ENCODE results near the gene GRK6.
A peak's percentile ranks its signal among the peaks of the same experiment; 100 is the strongest.

Gene GRK6

DNA sequence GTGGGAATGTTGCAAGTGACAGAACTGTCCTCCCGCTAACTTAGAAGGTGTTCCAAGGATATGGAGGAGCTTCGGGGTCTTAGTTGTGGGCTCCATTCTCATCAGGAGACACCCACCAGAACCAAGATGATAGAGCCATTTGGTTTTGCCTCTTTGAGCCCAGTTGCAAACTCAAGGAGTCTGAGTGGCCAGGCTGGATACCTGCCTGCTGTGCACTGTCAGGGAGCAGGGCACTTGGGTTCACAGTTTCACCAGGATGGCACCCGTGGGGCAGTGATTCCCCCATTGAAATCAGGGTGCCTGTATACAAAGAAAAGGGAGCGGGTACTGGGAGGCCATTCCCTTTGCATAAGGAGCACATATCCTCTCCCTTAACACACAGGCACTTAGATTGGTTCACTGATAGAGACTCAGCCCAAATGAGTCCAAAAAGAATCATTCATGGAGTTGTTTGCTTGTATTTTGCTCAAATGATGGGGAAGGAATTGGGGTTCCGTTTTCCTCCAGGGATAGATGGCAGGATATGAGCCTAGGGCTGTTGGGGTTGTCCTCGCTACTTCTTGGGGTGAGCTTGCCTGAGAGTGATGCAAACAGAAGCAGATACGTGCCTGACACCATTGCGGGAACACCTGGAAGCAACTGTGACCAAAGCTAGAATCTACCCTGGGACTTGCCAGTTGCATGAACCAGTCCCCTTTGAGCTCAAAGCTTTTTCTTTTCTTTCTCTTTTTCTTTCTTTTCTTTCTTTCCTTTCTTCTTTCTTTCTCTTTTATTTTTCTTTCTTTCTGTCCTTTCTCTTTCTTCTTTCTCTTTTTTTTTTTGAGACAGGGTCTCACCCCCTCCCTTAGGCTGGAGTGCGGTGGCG lies 18.8 kb downstream of the GRK6 start:
- Histone ChIP-seq H3K4me1 (ENCODE audit: control insufficient read depth, insufficient read depth, low read length) (peaks cover 21% of the 10 kb centered on the region), H3K9ac (ENCODE audit: low read depth, low read length) (no peak overlapping the region), H3K36me3 (ENCODE audit: insufficient read depth, low read length) (peaks cover 6% of the 10 kb centered on the region), H3K4me2 (ENCODE audit: low read length) (peak overlapping the region; percentile 90), H3K4me3 (ENCODE audit: low read length) (no peak overlapping the region), H3K27me3 (ENCODE audit: control insufficient read depth, insufficient read depth, low read length) (no peaks in the 10 kb centered on the region), H3K9me3 (replicated peaks; ENCODE audit: low read length) (no peaks in the 10 kb centered on the region)

DNA sequence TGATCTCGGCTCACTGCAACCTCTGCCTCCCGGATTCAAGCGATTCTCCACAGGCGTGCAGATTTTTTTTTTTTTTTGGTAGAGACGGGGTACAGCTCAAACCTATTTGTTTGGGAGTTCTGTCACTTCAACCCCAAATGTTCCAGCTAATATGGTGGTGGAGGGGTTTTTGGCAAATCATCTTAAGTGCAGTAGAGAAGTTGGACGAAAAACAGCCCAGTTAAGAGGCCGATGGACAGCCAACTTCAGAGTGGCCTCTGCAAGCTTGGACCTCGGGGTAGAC lies 19.4 kb downstream of the GRK6 start:
- Histone ChIP-seq H3K4me3 (ENCODE audit: low read length) (peak overlapping the region; percentile 82), H3K9me3 (replicated peaks; ENCODE audit: low read length) (no peaks in the 10 kb centered on the region), H3K4me2 (ENCODE audit: low read length) (peak overlapping the region; percentile 90), H3K4me1 (ENCODE audit: control insufficient read depth, insufficient read depth, low read length) (peaks cover 21% of the 10 kb centered on the region), H3K9ac (ENCODE audit: low read depth, low read length) (peak overlapping the region; percentile 81), H3K36me3 (ENCODE audit: insufficient read depth, low read length) (peaks cover 9% of the 10 kb centered on the region), H3K27me3 (ENCODE audit: control insufficient read depth, insufficient read depth, low read length) (no peaks in the 10 kb centered on the region)

GRCh38 chr5:177446200-177447065 lies 20.0 kb downstream of the GRK6 start, which contains the start of gene PRR7:
PRR7 (plus strand) TSS chr5:177446814; CDS start chr5:177455068, 8,254 bp downstream.
- H3K36me3 ChIP-seq (ENCODE audit: insufficient read depth, low read length) = peaks cover 12% of the 10 kb centered on the region
- H3K4me3 ChIP-seq (ENCODE audit: low read length) = peak within 1 kb of the TSS; percentile 82
- H3K27me3 ChIP-seq (ENCODE audit: control insufficient read depth, insufficient read depth, low read length) = no peaks in the 10 kb centered on the region
- peaks cover 21% of the 10 kb centered on the region for H3K4me1 ChIP-seq (ENCODE audit: control insufficient read depth, insufficient read depth, low read length)
- H3K4me2 ChIP-seq (ENCODE audit: low read length) = peak within 1 kb of the TSS; percentile 90
- H3K9ac ChIP-seq (ENCODE audit: low read depth, low read length) = peak within 1 kb of the TSS; percentile 81
- H3K9me3 ChIP-seq (replicated peaks; ENCODE audit: low read length) = no peaks in the 10 kb centered on the region

DNA sequence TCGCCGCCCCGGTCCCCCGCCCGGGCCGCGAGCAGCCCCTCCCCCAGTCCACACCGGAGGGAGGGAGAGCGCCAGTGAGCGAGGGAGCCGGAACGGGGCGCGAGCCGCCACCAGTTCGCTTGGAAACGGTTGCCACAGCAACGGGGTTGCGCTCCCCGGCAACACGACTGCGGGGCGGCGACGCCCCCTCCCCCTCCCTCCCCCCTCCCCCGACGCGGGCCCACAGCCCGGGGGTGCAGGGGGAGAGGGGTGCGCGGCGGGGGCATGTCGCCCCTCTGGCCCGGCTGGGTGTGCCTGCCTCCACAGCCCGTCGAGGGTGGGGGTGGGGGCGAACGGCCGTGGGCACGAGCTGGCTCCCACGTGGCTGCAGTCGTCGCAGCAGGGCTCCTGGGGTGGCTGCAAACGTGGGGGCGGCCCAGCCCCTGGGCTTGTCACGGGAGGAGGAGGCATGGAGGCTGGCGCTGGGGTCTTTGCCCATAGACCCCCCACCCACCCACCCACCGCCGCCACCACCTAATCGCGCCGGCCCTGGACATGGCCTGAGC lies 20.7 kb downstream of the GRK6 start:
- H3K27me3 ChIP-seq (ENCODE audit: control insufficient read depth, insufficient read depth, low read length) = no peaks in the 10 kb centered on the region
- peak overlapping the region; percentile 81 for H3K9ac ChIP-seq (ENCODE audit: low read depth, low read length)
- H3K9me3 ChIP-seq (replicated peaks; ENCODE audit: low read length) = no peaks in the 10 kb centered on the region
- peak overlapping the region; percentile 82 for H3K4me3 ChIP-seq (ENCODE audit: low read length)
- peak overlapping the region; percentile 90 for H3K4me2 ChIP-seq (ENCODE audit: low read length)
- peaks cover 10% of the 10 kb centered on the region for H3K36me3 ChIP-seq (ENCODE audit: insufficient read depth, low read length)
- peaks cover 21% of the 10 kb centered on the region for H3K4me1 ChIP-seq (ENCODE audit: control insufficient read depth, insufficient read depth, low read length)

- peak overlapping the region; percentile 82 for H3K4me3 ChIP-seq (ENCODE audit: low read length)
- H3K4me2 ChIP-seq (ENCODE audit: low read length) = peak overlapping the region; percentile 90
- H3K9me3 ChIP-seq (replicated peaks; ENCODE audit: low read length) = no peaks in the 10 kb centered on the region
- peaks cover 6% of the 10 kb centered on the region for H3K36me3 ChIP-seq (ENCODE audit: insufficient read depth, low read length)
- H3K27me3 ChIP-seq (ENCODE audit: control insufficient read depth, insufficient read depth, low read length) = no peaks in the 10 kb centered on the region
- H3K9ac ChIP-seq (ENCODE audit: low read depth, low read length) = peak overlapping the region; percentile 71
- peaks cover 21% of the 10 kb centered on the region for H3K4me1 ChIP-seq (ENCODE audit: control insufficient read depth, insufficient read depth, low read length)
These were observed 21.3 kb downstream of the GRK6 start for GRCh38 chr5:177447611-177448243.

DNA sequence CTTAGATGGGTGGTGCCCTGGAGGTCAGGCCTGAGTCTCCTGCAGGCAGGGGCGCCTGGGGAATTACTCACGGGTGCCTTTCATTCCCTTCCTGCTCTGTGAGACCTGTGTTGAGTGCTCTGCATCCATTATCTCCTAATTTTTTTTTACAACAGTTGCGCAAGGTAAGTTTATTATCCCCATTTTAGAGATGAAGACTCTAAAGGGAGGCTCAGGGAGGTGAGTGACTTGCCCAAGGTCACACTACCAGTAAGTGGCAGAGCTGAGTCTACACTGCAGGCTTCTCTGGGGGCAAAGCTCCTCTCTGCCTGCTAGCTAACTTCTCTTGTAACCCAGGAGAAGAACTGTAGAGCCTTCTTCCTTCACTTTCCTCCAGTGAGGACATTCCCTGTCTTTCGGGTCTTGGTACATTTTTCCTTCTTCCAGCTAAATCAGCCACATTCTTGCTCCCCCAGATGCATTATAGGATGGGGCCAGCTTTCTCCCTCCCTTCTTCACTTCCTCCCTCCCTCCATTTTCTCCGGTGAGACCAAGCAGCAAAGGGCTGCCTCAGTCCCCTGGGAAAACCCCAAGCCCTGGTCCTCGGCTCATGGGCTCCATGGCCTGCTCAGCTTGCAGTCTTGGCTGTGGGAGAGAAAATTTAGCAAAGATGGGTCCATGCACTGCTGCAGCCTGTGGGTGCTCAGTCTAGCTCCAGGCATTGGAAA lies 21.9 kb downstream of the GRK6 start:
- peaks cover 21% of the 10 kb centered on the region for H3K4me1 ChIP-seq (ENCODE audit: control insufficient read depth, insufficient read depth, low read length)

GRCh38 chr5:177449140-177450061 lies 22.9 kb downstream of the GRK6 start:
- Histone ChIP-seq H3K36me3 (ENCODE audit: insufficient read depth, low read length) (peaks cover 6% of the 10 kb centered on the region), H3K27me3 (ENCODE audit: control insufficient read depth, insufficient read depth, low read length) (no peaks in the 10 kb centered on the region), H3K4me3 (ENCODE audit: low read length) (no peak overlapping the region), H3K9ac (ENCODE audit: low read depth, low read length) (no peak overlapping the region), H3K4me1 (ENCODE audit: control insufficient read depth, insufficient read depth, low read length) (peaks cover 28% of the 10 kb centered on the region), H3K9me3 (replicated peaks; ENCODE audit: low read length) (no peaks in the 10 kb centered on the region), H3K4me2 (ENCODE audit: low read length) (no peak overlapping the region)

More for the DNA sequence above, 21.9 kb downstream of the GRK6 start:
- peak overlapping the region; percentile 90 for H3K4me2 ChIP-seq (ENCODE audit: low read length)
- H3K9me3 ChIP-seq (replicated peaks; ENCODE audit: low read length) = no peaks in the 10 kb centered on the region
- H3K36me3 ChIP-seq (ENCODE audit: insufficient read depth, low read length) = peaks cover 6% of the 10 kb centered on the region
- no peaks in the 10 kb centered on the region for H3K27me3 ChIP-seq (ENCODE audit: control insufficient read depth, insufficient read depth, low read length)
- peak overlapping the region; percentile 82 for H3K4me3 ChIP-seq (ENCODE audit: low read length)
- peak overlapping the region; percentile 71 for H3K9ac ChIP-seq (ENCODE audit: low read depth, low read length)

- Histone ChIP-seq H3K27me3 (ENCODE audit: control insufficient read depth, insufficient read depth, low read length) (no peaks in the 10 kb centered on the region), H3K9ac (ENCODE audit: low read depth, low read length) (no peak overlapping the region), H3K36me3 (ENCODE audit: insufficient read depth, low read length) (peaks cover 6% of the 10 kb centered on the region), H3K4me1 (ENCODE audit: control insufficient read depth, insufficient read depth, low read length) (peaks cover 38% of the 10 kb centered on the region), H3K4me3 (ENCODE audit: low read length) (no peak overlapping the region), H3K9me3 (replicated peaks; ENCODE audit: low read length) (no peaks in the 10 kb centered on the region), H3K4me2 (ENCODE audit: low read length) (no peak overlapping the region)
These were observed 24.4 kb downstream of the GRK6 start for GRCh38 chr5:177450667-177451424.

- Histone ChIP-seq H3K4me2 (ENCODE audit: low read length) (no peak overlapping the region), H3K36me3 (ENCODE audit: insufficient read depth, low read length) (peaks cover 18% of the 10 kb centered on the region), H3K9me3 (replicated peaks; ENCODE audit: low read length) (no peaks in the 10 kb centered on the region), H3K9ac (ENCODE audit: low read depth, low read length) (no peak overlapping the region), H3K4me1 (ENCODE audit: control insufficient read depth, insufficient read depth, low read length) (peaks cover 42% of the 10 kb centered on the region), H3K4me3 (ENCODE audit: low read length) (no peak overlapping the region), H3K27me3 (ENCODE audit: control insufficient read depth, insufficient read depth, low read length) (no peaks in the 10 kb centered on the region)
These were observed 26.5 kb downstream of the GRK6 start for GRCh38 chr5:177452688-177453638.

All from skeletal muscle satellite cell (primary cell).